PC-3 (cell line): ENCODE data around the gene FES. TPM values are rescaled to one million over a fixed set of nuclear protein-coding genes. Genes with fewer than 3 reads are reported as not detected.

ENCODE experiments used
- ATAC-seq: fragments of 200-7000 bp; cut with Tn5 transposase; 2 replicates; pipeline ENCODE4 v1.9.1; 2020; ENCODE audit warnings: mild to moderate bottlenecking, moderate library complexity
- BruUV-seq: library from RNA; stranded (reverse); fragments of 400-500 nt; replicated peaks from 2 replicates; lab custom pipeline; 2021; lab: Mats Ljungman, UMichigan
- CTCF ChIA-PET: fragments of 300-600 bp; sonication (Branson Sonifier 250); formaldehyde crosslinking; loops from one replicate; lab custom pipeline; 2022; ENCODE audit warnings: antibody characterized with exemption; lab: Charles Lee
- POLR2A ChIA-PET: fragments of 300-600 bp; sonication (Branson Sonifier 250); formaldehyde crosslinking; loops from one replicate; lab custom pipeline; 2022; ENCODE audit warnings: antibody characterized with exemption; ENCODE audit not compliant: unreplicated experiment; lab: Charles Lee
- DNase-seq: peaks from one replicate; pipeline ENCODE4 v3.0.0-alpha.2; 2015
- H2AFZ ChIP-seq: fragments of 300-600 bp; sonication (generic); 2 replicates; pipeline ENCODE4 v1.6.0; 2016; ENCODE audit warnings: antibody characterized with exemption, low read length
- H3F3A ChIP-seq: fragments of 300-600 bp; sonication (generic); one replicate; pipeline ENCODE4 v1.6.0; 2017; ENCODE audit warnings: antibody characterized with exemption, low read length, control low read depth, mild to moderate bottlenecking; ENCODE audit not compliant: unreplicated experiment
- H3K27ac ChIP-seq: fragments of 300-600 bp; sonication (generic); 2 replicates; pipeline ENCODE4 v1.5.1; 2016; ENCODE audit warnings: mild to moderate bottlenecking, low read length
- H3K27me3 ChIP-seq: fragments of 300-600 bp; sonication (generic); 2 replicates; pipeline ENCODE4 v1.6.1; 2016; ENCODE audit warnings: low read length, mixed read lengths
- H3K36me3 ChIP-seq: fragments of 300-600 bp; sonication (generic); 2 replicates; pipeline ENCODE4 v1.6.1; 2016; ENCODE audit warnings: low read depth, mixed run types, low read length, mixed read lengths
- H3K4me1 ChIP-seq: fragments of 300-600 bp; sonication (generic); 2 replicates; pipeline ENCODE4 v1.5.1; 2016; ENCODE audit warnings: low read length; ENCODE audit not compliant: insufficient read depth
- H3K4me2 ChIP-seq: fragments of 300-600 bp; sonication (generic); 2 replicates; pipeline ENCODE4 v1.6.0; 2016; ENCODE audit warnings: low read length
- H3K4me3 ChIP-seq: fragments of 300-600 bp; sonication (generic); 2 replicates; pipeline ENCODE4 v1.5.1; 2016; ENCODE audit warnings: mild to moderate bottlenecking, low read length, mixed read lengths
- H3K79me2 ChIP-seq: fragments of 300-600 bp; sonication (generic); 2 replicates; pipeline ENCODE4 v1.6.1; 2017; ENCODE audit warnings: low read length, mixed read lengths
- H3K9ac ChIP-seq: fragments of 300-600 bp; sonication (generic); 2 replicates; pipeline ENCODE4 v1.6.0; 2016; ENCODE audit warnings: mild to moderate bottlenecking, low read length
- H3K9me2 ChIP-seq: fragments of 300-600 bp; sonication (generic); replicated peaks from 2 replicates; pipeline ENCODE4 v1.6.1; 2016; ENCODE audit warnings: mixed run types, low read length, mixed read lengths
- H3K9me3 ChIP-seq: fragments of 300-600 bp; sonication (generic); 2 replicates; pipeline ENCODE4 v1.6.1; 2016; ENCODE audit warnings: low read length, mixed read lengths
- H4K20me1 ChIP-seq: fragments of 300-600 bp; sonication (generic); 2 replicates; pipeline ENCODE4 v1.6.1; 2016; ENCODE audit warnings: low read length, mixed read lengths
- EZH2 ChIP-seq: fragments of 300-600 bp; sonication (generic); IDR thresholded peaks from one replicate; pipeline ENCODE4 v1.6.1; 2017; ENCODE audit warnings: antibody characterized with exemption, mild to moderate bottlenecking, low read length; ENCODE audit not compliant: unreplicated experiment
- EZH2phosphoT487 ChIP-seq: fragments of 300-600 bp; sonication (generic); IDR thresholded peaks from 2 replicates; pipeline ENCODE4 v1.6.1; 2018; ENCODE audit warnings: mild to moderate bottlenecking, antibody characterized with exemption, low read length, borderline replicate concordance
- intact Hi-C: fragments of 100-400 bp; cut with micrococcal nuclease; formaldehyde crosslinking; loops from 2 replicates; pipeline ENCODE4 v1.9.0; 2023
- total RNA-seq: library from RNA; depleted of rRNA; stranded (reverse); fragments of >200 nt; gene quantifications from 2 replicates; pipeline ENCODE4 v1.2.3, GENCODE V29; 2014
- TF ChIP-seq, protein P1 (sequence below): fragments of 300-600 bp; sonication (generic); conservative IDR thresholded peaks from 2 replicates; pipeline ENCODE4 v1.5.1; 2017; ENCODE audit warnings: antibody characterized with exemption, low read depth, mild to moderate bottlenecking, low read length

Gene FES
- total RNA-seq, 1 experiment from 2014 or later: 2.8 TPM

DNA sequence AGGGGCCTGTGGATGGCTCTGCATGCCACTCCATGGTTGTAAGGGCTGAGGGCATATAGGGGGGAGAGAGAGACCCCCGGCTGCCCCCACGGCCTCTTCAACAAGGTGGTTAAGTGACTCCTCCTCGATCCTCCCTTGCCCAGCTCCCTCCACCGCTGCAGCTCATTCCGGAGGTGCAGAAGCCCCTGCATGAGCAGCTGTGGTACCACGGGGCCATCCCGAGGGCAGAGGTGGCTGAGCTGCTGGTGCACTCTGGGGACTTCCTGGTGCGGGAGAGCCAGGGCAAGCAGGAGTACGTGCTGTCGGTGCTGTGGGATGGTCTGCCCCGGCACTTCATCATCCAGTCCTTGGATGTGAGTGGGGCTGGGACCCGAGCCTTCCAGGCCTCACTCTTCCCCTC is 6.5 kb downstream of the FES start:
- Histone ChIP-seq H4K20me1 (no peaks in the 10 kb centered on the region), H3K4me3 (no peak overlapping the region), H3K9me3 (no peaks in the 10 kb centered on the region), H3K27me3 (no peaks in the 10 kb centered on the region), H3K27ac (no peak overlapping the region), H2AFZ (no peak overlapping the region), H3K4me1 (no peaks in the 10 kb centered on the region), H3K9ac (no peak overlapping the region), H3F3A (no peaks in the 10 kb centered on the region), H3K36me3 (no peaks in the 10 kb centered on the region; the same call in 1 of the 2 replicates), H3K9me2 (no peaks in the 10 kb centered on the region), H3K79me2 (no peaks in the 10 kb centered on the region), H3K4me2 (no peak overlapping the region)
- ChIA-PET POLR2A (interaction anchor here (0.5 kb wide), 1 partner anchor 153 kb away, joined by 8 read pairs; no protein-coding TSS in a partner anchor), CTCF (no interaction called here)
- intact Hi-C loops: no loop called here
- DNase-seq (no peak), ATAC-seq (no peak)
- BruUV-seq: no TSS peak
- no peak for TF ChIP-seq EZH2
- TF ChIP-seq EZH2phosphoT487: no peak
- TF ChIP-seq, protein P1, sequence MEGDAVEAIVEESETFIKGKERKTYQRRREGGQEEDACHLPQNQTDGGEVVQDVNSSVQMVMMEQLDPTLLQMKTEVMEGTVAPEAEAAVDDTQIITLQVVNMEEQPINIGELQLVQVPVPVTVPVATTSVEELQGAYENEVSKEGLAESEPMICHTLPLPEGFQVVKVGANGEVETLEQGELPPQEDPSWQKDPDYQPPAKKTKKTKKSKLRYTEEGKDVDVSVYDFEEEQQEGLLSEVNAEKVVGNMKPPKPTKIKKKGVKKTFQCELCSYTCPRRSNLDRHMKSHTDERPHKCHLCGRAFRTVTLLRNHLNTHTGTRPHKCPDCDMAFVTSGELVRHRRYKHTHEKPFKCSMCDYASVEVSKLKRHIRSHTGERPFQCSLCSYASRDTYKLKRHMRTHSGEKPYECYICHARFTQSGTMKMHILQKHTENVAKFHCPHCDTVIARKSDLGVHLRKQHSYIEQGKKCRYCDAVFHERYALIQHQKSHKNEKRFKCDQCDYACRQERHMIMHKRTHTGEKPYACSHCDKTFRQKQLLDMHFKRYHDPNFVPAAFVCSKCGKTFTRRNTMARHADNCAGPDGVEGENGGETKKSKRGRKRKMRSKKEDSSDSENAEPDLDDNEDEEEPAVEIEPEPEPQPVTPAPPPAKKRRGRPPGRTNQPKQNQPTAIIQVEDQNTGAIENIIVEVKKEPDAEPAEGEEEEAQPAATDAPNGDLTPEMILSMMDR: no peak

DNA sequence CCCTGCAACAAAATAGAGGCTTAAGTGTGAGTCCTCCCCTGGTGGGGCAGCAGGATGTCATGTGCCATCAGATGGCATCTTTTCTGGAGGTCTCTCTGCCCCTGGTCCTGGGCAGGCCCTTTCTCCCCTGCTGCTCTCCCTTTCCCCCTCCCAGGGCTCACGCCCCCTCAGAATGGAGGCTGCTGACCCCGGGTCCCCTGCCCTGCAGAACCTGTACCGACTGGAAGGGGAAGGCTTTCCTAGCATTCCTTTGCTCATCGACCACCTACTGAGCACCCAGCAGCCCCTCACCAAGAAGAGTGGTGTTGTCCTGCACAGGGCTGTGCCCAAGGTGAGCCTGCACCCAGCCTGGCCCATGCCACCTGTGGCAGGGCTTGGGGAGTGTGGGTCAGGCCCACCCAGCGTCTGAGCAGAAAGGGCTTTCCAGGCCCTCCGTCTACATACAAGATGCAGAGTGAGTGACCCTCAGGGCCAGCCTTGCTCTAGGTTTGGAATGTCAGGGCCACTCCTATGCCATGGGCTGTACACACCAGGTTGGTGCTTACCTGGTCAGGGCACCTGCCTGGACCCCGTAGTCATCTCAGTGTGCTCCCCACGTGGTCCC is 7.1 kb downstream of the FES start:
- H3K4me2 ChIP-seq: no peak overlapping the region
- no peak overlapping the region for H3K9ac ChIP-seq
- POLR2A ChIA-PET: interaction anchor here (0.5 kb wide), 1 partner anchor 154 kb away, joined by 8 read pairs; no protein-coding TSS in a partner anchor
- intact Hi-C loops: no loop called here
- no peaks in the 10 kb centered on the region for H3K9me3 ChIP-seq
- no peaks in the 10 kb centered on the region for H3K79me2 ChIP-seq
- no peaks in the 10 kb centered on the region for H3K4me1 ChIP-seq
- TF ChIP-seq EZH2phosphoT487 (no peak), EZH2 (no peak)
- TF ChIP-seq, protein P1: no peak
- CTCF ChIA-PET: no interaction called here
- no peaks in the 10 kb centered on the region for H3K27me3 ChIP-seq
- H3F3A ChIP-seq: no peaks in the 10 kb centered on the region
- no peaks in the 10 kb centered on the region for H3K36me3 ChIP-seq
- H2AFZ ChIP-seq: no peak overlapping the region
- ATAC-seq (no peak), DNase-seq (no peak)
- H3K4me3 ChIP-seq: no peak overlapping the region
- no TSS peak for BruUV-seq
- H3K9me2 ChIP-seq: no peaks in the 10 kb centered on the region
- H3K27ac ChIP-seq: no peak overlapping the region
- H4K20me1 ChIP-seq: no peaks in the 10 kb centered on the region

DNA sequence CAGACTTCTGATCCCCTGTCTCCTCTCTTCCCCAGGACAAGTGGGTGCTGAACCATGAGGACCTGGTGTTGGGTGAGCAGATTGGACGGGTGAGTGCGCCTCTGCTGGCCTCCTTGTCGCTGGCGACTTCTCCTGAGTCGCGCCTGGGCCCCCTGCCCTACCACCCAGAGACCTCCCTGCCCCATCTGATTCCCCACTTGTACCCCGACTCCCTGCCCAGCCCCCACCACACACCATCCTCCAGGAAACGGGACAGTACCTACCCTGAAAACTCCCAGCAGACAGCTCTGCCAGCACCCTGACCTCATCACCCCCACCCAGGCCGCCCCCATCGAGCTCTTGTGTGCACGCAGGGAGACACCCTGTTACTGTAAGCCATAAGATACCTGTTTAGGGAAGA is 7.7 kb downstream of the FES start:
- ChIA-PET CTCF (no interaction called here), POLR2A (no interaction called here)
- Histone ChIP-seq H3K27ac (no peak overlapping the region), H3F3A (no peaks in the 10 kb centered on the region), H3K9ac (no peak overlapping the region), H3K9me3 (no peaks in the 10 kb centered on the region), H3K36me3 (no peaks in the 10 kb centered on the region), H3K4me1 (no peaks in the 10 kb centered on the region), H3K9me2 (no peaks in the 10 kb centered on the region), H2AFZ (no peak overlapping the region), H4K20me1 (no peaks in the 10 kb centered on the region), H3K4me3 (no peak overlapping the region), H3K27me3 (no peaks in the 10 kb centered on the region), H3K79me2 (no peaks in the 10 kb centered on the region), H3K4me2 (no peak overlapping the region)
- intact Hi-C loops: no loop called here
- no peak for ATAC-seq
- no peak for DNase-seq
- no TSS peak for BruUV-seq
- TF ChIP-seq EZH2 (no peak), EZH2phosphoT487 (no peak)
- TF ChIP-seq, protein P1: no peak
